Measurements from ENCODE around the gene IL1RAPL2. TPM values are rescaled to one million over a fixed set of nuclear protein-coding genes. Genes with fewer than 3 reads are reported as not detected.

IL1RAPL2 gene
- polyA plus RNA-seq, 2 of the 4 experiments (the other 2 are of a cell fraction): not detected

DNA sequence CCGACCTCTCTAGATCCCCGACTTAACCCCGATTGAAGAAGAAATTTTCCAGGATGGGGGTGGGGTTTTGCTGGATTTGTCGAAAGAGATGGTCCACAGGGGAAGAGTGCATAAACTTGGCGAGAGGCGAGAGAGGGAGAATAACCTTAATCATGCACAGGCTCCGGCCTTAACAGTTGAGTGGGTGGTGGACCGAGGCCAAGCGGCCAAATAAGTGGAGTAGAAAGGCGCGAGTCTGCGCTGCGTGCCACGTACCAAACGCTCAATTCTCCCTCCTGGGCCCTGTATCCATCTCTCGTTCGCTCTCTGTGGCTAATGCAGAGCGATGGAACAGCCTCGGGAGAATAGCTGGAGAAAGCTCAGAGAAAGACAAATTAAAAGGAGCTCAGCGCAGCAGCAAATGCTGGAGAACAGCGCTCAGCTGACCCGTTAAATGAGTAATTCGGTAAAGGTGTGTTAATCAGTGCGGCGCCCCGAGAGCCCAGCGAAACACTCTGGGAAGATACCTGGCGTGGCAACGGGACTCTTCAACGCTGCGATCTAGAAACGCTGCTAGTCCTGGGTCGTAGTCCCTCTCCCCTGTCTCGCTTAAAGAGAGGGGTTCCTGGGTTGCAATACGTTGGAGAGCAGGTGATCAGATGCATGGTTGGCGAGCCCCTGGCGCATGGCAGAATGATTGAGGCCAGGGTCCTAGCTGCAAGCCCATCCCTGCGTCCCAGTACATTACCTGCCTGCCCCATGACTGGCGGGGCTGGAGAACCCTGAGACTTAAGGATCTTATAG, 887 bp upstream of the IL1RAPL2 start:
- H3K4me1 ChIP-seq: no peaks in the 10 kb centered on the region
- DNase-seq (ENCODE audit: low read depth in 1 of 2, low spot score in 1 of 2) (no peak), ATAC-seq (no peak; a peak in 3 of 6 replicates), FAIRE-seq (no peak)
- 17% methylated on average over 35 of the region's 39 CpGs for WGBS (ENCODE audit: missing lambda C conversion rate)
- H3K9me3 ChIP-seq: no peaks in the 10 kb centered on the region
- ChIA-PET CTCF (interaction anchor here (0.6 to 2.6 kb wide), 9 partner anchors 9 to 357 kb away, joined by 3 to 12 read pairs (median 4); no protein-coding TSS in a partner anchor), POLR2A (no interaction called here)
- no peak for TF ChIP-seq ZSCAN20 (CRISPR knock-in tag; IDR thresholded peaks at IDR 0.05)
- no peak for TF ChIP-seq SREBF2 (IDR thresholded peaks at IDR 0.05)
- no peak for TF ChIP-seq HEYL (CRISPR knock-in tag; IDR thresholded peaks at IDR 0.05)
- TF ChIP-seq FOSB (CRISPR knock-in tag; IDR thresholded peaks at IDR 0.05): no peak
- TF ChIP-seq, protein P1, sequence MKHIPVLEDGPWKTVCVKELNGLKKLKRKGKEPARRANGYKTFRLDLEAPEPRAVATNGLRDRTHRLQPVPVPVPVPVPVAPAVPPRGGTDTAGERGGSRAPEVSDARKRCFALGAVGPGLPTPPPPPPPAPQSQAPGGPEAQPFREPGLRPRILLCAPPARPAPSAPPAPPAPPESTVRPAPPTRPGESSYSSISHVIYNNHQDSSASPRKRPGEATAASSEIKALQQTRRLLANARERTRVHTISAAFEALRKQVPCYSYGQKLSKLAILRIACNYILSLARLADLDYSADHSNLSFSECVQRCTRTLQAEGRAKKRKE (CRISPR knock-in tag; IDR thresholded peaks at IDR 0.05; ENCODE audit: low read depth): no peak
- no peak for TF ChIP-seq HES2 (IDR thresholded peaks at IDR 0.05)
- TF ChIP-seq, protein P2, sequence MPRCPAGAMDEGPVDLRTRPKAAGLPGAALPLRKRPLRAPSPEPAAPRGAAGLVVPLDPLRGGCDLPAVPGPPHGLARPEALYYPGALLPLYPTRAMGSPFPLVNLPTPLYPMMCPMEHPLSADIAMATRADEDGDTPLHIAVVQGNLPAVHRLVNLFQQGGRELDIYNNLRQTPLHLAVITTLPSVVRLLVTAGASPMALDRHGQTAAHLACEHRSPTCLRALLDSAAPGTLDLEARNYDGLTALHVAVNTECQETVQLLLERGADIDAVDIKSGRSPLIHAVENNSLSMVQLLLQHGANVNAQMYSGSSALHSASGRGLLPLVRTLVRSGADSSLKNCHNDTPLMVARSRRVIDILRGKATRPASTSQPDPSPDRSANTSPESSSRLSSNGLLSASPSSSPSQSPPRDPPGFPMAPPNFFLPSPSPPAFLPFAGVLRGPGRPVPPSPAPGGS (IDR thresholded peaks at IDR 0.05): no peak
- TF ChIP-seq TP53 (CRISPR knock-in tag; IDR thresholded peaks at IDR 0.05): no peak
- H3K4me2 ChIP-seq: no peak overlapping the region
- no peak overlapping the region for H3K27ac ChIP-seq
- H3K4me3 ChIP-seq: no peak overlapping the region

DNA sequence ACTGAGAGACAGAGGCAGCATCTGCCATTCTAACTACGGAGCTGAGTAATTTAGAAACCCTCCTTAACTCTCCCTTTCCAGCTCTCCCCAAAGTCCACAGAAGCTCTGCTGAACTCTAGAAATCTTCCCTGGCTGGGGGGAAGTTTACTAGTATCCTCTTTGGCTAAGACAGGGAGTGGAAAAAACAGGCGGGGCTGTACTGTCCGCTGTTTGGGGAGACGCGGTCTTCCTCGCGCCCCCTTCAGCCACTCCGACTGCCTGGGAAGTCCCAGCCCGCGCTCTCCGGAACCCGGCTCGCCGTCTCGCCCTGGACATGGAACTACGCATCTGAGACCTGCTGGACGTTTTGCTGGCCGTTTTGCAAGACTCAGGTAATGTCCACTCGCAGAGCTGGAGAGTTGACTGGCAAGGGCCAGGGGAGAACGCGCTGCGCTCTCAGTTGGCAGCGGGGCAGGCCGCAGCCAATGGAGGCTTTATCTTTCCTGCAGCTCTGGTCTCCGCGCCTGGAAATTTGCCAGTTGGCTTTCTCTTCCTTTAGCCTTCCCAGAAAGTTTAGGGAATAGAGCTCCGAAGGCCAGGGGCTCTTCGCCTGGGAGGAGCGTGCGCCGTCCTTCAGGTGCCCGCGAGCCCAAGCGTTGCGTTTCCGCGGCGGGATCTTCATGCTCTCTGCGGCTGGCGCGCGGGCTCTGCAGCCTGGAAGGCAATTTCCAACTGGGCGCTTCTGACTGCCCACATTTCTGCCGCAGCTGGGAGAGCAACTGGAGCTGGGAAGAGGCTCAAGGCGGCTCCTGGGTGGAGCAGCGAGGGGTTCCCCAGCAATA, 892 bp downstream of the IL1RAPL2 start:
- peak overlapping the region; percentile 64; the same call in 1 of the 3 replicates for H3K4me2 ChIP-seq
- WGBS (ENCODE audit: missing lambda C conversion rate): 12% methylated on average over 11 of the region's 46 CpGs
- POLR2A ChIA-PET: no interaction called here

DNA sequence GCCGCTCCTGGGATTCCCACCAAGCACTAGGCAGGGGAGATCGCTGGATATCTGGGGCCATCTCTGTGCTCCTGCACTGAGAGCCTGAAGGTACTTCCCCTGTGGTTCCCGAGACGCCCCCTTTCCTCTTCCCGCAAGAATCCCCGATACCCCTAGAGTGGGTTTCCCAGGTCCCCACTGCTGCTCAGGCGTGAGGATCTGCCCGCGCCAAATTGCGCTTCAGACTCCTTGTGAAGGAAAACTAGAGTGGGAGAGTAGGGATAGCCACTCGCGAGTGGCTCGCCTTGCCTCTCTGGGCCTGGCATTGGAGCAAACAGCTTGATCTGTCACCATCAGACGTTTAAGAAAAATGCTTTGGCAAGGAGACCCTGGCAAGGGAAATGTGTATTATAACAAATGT, 1.5 kb downstream of the IL1RAPL2 start:
- no peak for FAIRE-seq
- POLR2A ChIA-PET: no interaction called here
- DNase-seq (ENCODE audit: low read depth in 1 of 2, low spot score in 1 of 2): no peak
- H3K4me1 ChIP-seq: no peaks in the 10 kb centered on the region
- H3K4me2 ChIP-seq: no peak overlapping the region
- ATAC-seq: no peak
- no peak overlapping the region for H3K4me3 ChIP-seq
- 30% methylated on average over 13 of the region's 14 CpGs for WGBS (ENCODE audit: missing lambda C conversion rate)
- TF ChIP-seq HDAC2 (IDR thresholded peaks at IDR 0.05) (no peak), JUNB (IDR thresholded peaks at IDR 0.05) (no peak), TP53 (CRISPR knock-in tag; IDR thresholded peaks at IDR 0.05) (no peak), RAD21 (conservative IDR thresholded peaks at IDR 0.05 in 1 of 2, IDR thresholded peaks at IDR 0.05 in 1 of 2) (no peak), ZNF302 (CRISPR knock-in tag; IDR thresholded peaks at IDR 0.05) (no peak), KDM1A (IDR thresholded peaks at IDR 0.05; ENCODE audit: low read depth) (no peak), MAFK (IDR thresholded peaks at IDR 0.05; ENCODE audit: partially characterized antibody) (no peak), EHF (CRISPR knock-in tag; IDR thresholded peaks at IDR 0.05) (no peak), POLR2AphosphoS2 (conservative IDR thresholded peaks at IDR 0.05; ENCODE audit: low read length) (no peak), ESRRA (IDR thresholded peaks at IDR 0.05; ENCODE audit: borderline replicate concordance, low read length) (no peak), ZFP36 (IDR thresholded peaks at IDR 0.05; ENCODE audit: borderline replicate concordance, partially characterized antibody) (no peak), GATA3 (IDR thresholded peaks at IDR 0.05; ENCODE audit: borderline replicate concordance) (no peak), PHF8 (IDR thresholded peaks at IDR 0.05; ENCODE audit: borderline replicate concordance, low read depth) (no peak), FOSB (CRISPR knock-in tag; IDR thresholded peaks at IDR 0.05) (no peak), HOXB5 (CRISPR knock-in tag; IDR thresholded peaks at IDR 0.05) (no peak), JUN (IDR thresholded peaks at IDR 0.05) (no peak)
- TF ChIP-seq, protein P3, sequence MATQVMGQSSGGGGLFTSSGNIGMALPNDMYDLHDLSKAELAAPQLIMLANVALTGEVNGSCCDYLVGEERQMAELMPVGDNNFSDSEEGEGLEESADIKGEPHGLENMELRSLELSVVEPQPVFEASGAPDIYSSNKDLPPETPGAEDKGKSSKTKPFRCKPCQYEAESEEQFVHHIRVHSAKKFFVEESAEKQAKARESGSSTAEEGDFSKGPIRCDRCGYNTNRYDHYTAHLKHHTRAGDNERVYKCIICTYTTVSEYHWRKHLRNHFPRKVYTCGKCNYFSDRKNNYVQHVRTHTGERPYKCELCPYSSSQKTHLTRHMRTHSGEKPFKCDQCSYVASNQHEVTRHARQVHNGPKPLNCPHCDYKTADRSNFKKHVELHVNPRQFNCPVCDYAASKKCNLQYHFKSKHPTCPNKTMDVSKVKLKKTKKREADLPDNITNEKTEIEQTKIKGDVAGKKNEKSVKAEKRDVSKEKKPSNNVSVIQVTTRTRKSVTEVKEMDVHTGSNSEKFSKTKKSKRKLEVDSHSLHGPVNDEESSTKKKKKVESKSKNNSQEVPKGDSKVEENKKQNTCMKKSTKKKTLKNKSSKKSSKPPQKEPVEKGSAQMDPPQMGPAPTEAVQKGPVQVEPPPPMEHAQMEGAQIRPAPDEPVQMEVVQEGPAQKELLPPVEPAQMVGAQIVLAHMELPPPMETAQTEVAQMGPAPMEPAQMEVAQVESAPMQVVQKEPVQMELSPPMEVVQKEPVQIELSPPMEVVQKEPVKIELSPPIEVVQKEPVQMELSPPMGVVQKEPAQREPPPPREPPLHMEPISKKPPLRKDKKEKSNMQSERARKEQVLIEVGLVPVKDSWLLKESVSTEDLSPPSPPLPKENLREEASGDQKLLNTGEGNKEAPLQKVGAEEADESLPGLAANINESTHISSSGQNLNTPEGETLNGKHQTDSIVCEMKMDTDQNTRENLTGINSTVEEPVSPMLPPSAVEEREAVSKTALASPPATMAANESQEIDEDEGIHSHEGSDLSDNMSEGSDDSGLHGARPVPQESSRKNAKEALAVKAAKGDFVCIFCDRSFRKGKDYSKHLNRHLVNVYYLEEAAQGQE (IDR thresholded peaks at IDR 0.05): no peak
- CTCF ChIA-PET: no interaction called here
- no peaks in the 10 kb centered on the region for H3K9me3 ChIP-seq
- no peak overlapping the region for H3K27ac ChIP-seq

More for the DNA sequence above, 892 bp downstream of the IL1RAPL2 start:
- no peaks in the 10 kb centered on the region for H3K9me3 ChIP-seq
- no peaks in the 10 kb centered on the region for H3K4me1 ChIP-seq
- CTCF ChIA-PET: interaction anchor here (0.8 to 2.6 kb wide), 6 partner anchors 9 to 315 kb away, joined by 3 to 12 read pairs (median 4); no protein-coding TSS in a partner anchor
- peak in 1 of 2 experiments; percentile 37; a peak in 3 of 6 replicates for ATAC-seq
- no peak for FAIRE-seq
- DNase-seq (ENCODE audit: low read depth in 1 of 2, low spot score in 1 of 2): no peak
- no peak for TF ChIP-seq HDAC2 (IDR thresholded peaks at IDR 0.05)
- TF ChIP-seq HOXB13 (CRISPR knock-in tag; IDR thresholded peaks at IDR 0.05; ENCODE audit: low read depth): no peak
- no peak overlapping the region for H3K27ac ChIP-seq
- H3K4me3 ChIP-seq: no peak overlapping the region
